ENCODE data around the gene BAIAP2L1.

The BAIAP2L1 gene

DNA sequence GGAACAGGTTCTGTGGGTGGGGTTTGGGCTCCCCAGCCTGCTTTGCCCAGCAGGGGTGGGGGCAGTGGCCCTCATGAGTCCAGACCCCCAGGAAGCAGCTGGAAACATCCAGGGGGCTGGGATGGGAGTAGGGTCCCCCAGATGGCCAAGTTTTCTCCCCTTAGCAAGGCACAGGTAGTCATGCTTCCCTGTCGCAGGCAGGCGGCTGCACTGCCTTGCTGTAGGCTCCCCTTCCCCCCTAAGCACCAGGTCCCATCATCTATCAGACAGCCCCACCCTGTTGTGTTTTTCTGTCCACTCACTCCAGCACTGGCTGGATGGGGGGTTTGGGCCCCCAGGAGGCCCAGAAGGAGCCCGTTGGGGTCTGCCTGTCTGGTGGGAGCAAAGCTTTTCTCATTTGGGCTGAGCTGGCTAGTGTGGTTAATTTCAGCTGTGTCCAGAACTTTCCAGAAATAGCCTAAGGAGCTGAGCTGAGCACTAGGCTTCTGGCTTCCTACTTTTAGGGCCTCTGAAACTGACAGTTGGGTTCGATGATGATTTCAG is 111.5 kb downstream of the BAIAP2L1 start:
- no peak for DNase-seq

DNA sequence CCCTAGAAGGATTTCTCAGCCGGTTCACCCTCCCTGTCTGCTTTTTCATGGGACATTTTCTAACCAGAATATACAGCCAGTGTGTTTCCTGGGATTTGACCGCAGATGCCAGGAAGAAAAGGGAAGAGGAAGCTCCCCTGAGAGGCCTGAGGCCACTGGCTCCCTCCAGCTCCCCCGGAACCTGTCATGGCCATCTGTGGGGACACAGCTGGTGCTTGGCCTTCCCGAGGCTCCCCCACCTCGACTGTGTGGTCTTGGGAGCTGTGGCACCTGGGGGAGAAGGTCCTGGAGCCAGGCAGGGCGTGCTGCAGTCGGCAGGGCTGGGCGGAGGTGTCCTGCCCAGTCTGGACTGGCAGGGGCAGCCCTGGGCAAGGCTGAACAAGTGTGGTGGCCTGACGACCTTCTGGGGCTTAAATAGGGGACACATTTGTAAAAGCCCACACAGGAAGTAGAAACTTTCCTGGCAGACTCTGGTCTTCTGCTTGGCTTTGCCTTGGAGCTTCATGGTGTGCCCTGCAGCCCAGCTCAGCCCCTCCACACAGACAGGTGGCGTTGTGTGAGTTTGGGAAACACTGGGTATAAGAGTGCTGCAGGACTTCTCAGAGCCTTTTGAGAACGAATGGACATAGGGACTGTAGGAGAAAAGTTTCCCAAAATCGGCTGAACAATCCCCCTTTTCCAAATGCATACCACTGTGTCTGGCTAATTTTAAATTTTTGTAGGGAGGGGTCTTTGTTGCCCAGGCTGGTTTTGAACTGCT is 112.6 kb downstream of the BAIAP2L1 start:
- DNase-seq = no peak

DNA sequence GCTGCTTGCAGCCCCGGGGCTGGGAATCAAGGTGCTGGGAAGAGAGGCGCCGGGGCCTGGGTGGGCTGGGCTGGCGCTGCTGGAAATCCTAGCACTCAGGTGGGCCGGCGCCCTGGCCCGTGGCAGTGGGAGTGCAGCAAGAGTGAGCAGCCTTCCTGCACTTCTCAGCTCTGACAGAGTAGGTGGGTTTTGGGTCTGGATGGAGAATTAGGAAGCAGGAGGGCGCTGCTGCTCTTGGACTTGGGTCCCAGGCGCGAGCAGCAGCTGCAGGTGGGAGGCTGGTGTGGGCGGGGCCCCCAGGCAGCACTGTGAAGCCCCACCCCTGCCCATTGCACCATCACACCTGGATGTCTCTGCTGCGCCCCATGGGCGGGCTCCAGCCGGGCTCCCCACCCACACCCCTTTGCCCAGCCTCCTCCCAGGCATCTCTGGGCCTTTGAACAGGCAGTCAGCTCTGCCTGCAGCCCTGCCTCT is 113.4 kb downstream of the BAIAP2L1 start:
- no peak for DNase-seq

DNA sequence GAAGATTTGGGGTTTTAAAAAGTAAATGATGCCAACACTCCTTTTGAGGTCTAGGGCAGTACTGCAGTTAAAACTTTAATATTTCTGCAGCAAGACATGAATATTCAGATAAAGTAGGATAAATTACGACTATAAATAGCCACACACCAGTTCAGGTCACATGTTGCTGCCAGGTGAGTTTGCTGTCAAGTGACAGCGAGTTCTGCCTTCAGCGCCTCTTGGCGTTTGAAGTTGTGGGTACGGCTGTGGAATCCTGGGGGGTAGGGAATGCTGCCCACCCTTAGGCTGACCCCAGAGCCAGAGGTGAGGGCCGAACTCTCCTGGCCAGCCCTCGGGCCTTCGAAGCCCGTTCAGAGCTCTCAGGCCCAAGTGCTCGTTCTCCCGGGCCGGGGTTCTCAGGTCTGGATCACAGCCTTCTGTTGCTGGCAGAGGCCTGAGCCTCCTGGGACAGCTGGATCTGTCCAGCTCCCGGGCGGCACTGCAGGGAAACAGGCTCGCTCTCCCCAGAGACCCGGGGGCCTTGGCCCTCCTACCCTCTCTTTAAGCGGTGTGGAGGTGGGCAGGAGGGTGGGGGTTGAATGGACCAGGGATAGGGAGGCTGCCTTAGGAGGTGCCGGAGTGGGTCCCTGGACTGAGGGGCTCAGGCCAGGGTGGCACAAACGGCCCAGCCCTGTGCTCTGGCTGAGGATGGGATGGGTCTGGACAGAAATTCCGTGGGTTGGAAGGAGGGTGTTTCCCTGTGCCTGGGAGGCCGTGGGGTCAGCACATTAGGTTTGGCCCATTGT is 114.0 kb downstream of the BAIAP2L1 start:
- no peak for DNase-seq

DNA sequence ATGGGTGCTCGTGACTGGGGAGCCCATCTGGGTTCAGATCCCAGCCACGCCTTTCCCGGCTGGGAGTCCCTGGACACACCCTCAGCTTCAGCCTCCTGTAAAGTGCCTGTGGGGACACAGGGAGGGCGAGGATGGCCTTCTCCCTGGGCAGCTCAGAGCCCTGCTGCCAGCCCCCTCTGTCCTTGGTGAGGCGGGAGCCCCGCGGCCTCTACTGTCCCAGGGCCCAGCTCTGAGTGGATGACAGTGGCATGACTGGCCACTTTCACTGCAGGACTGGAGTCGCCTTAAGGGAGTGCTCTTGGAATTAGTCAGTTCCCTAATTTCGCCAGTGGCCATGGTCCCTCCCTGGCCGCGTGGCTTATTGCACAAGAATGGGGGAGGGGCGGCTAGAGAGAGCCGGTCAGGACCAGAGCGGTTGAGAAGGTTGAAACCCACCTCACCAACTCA is 114.8 kb downstream of the BAIAP2L1 start:
- no peak for DNase-seq

DNA sequence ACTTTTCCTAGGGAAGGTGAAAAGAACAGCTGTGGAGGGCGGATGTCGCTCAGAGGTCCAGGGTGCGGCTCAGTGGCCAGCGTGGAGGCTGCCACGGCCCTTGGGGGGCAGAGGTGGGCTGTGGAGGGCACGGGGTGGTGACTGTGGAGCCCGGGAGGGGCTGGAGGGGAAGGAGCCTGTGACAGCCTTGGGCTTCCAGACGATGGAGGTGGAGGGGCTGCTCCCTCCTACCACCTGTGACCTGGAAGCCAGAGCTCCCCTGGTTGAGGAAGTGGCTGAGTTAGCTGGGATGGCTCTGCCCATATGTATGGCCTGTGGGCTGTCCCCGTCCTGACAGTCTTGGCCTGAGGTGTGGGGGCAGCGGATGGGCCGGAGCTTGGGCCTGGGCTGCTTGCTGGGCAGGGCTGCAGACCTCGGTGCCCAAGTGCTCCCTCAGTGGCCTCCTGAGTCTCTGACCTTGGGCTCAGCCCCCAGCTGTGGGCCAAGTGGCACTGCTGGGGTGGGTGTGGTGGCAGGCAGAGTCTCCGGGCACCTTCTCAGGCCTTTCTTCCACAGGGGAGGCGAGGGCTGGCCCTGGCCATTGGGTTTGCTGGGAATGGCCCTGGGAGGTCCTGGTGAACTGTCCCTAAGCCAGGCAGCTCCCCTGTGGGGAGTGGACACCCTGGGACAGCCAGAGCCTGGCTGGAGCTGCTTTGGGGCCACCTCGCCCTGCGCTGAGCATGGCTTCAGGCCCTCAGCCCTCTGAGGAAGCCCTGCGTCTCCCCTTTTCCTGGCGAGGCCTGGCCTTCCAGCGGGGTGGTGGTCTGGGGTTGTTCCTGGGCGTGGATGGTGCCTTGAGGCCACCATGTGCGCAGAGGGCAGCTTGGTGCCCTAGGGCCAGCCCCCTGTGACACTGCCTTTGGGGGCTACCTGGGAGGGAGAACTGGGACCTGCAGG is 115.5 kb downstream of the BAIAP2L1 start:
- no peak for DNase-seq

DNA sequence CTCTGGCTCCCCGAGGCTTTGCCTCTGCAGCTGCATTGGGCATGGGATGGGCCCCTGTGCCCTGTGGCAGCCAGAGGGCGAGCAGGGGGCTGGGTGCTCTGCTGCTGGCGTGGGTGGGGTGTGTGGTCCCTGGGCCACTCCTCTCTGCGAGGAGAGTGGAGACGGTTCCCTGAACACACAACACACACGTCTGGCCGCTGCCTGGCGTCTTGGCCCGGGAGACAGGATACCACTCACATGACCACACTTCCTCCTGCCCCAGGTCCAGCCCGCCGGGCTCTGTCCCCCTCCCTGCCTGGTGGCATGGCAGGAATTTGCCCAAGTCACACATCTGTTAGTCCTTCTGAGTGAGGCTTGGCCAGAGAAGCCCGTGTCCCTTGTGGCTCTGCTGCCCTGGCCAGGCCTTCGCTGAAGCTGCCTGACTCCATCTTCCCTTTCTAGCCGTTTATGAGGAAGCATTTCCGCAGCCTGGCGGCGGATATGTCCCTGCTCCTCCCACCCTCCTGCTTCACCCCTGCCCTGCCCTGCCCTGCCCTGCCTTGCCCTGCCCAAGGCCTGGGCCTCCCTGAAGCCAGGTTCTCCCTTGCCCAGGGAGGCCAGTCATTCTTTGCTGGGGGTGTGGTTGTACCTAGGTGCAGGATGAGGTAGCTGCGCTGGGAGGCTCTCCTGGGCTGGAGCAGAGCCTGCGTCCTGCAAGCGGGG is 116.4 kb downstream of the BAIAP2L1 start:
- no peak for DNase-seq

DNA sequence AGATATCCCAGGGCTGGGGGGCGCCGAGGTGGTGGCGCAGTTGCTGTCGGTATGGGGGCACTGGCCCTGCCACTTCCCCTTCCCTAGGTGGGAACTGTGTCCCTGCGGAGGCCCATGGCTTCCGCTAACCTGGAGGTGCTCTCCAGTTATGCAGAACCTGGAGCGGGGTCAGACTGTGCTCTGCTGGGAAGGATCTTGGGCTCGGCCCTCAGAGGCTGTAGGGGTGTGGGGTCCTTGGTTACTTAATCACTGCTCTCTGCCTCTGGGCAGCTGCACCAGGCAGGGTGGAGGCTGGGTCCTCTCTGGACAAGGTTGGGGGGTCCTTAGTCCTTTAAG is 117.0 kb downstream of the BAIAP2L1 start:
- no peak for DNase-seq

DNA sequence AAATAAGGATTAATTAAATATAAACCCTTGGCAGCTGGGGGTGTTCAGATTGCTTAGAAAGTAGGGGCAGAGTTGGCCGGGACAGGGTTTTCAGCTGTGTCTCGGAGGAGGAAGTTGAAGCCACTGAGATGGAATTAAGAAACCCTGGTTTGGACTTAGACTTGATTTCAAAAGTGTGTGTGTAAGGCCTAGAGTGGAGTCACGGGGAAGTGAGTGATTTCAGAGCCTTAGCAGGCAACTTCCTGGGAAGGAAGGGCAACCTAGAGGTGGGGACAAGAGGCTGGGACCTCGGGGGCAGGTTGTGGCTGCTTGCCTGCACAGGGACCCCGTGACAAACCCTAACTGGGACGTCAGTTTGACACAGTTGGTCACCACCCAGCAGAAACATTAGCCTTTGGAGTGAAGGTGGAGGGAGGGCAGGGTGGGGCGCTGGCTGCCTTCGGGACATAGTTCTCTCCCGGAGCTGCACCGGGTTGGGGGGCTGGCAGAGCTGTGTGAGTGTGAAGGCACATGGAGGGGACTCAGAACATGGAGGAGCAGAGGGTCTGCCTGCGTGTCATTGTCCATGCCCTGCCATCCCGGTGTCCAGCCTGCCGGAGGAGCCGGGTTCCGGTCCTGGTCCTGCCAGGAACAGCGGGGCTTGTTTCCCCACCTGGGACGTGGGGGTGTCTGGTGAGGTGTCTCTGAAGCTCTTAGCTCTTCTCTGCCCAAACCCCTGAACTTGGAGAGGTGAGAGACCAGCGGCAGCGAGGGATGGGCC is 117.6 kb downstream of the BAIAP2L1 start:
- no peak for DNase-seq

DNA sequence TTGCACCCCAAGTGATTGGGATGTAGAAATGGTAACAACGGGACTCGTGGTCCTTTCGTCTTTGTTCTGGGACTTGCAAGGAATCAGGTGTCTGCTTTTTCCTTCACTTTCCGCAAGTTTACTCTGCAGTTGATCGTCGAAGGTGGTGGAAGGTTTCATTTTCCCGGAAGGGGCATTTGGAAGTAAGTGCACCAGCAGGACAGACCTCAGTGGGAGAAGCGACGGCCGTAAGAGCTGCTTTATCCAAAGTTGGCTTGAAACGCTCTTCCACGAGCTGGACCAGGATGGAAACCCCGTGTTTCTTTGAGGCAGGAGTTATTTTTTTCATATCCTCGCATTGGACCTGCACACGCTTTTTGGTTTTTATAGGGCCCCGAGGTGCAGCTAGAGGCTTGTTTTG is 118.2 kb downstream of the BAIAP2L1 start:
- DNase-seq = no peak

DNA sequence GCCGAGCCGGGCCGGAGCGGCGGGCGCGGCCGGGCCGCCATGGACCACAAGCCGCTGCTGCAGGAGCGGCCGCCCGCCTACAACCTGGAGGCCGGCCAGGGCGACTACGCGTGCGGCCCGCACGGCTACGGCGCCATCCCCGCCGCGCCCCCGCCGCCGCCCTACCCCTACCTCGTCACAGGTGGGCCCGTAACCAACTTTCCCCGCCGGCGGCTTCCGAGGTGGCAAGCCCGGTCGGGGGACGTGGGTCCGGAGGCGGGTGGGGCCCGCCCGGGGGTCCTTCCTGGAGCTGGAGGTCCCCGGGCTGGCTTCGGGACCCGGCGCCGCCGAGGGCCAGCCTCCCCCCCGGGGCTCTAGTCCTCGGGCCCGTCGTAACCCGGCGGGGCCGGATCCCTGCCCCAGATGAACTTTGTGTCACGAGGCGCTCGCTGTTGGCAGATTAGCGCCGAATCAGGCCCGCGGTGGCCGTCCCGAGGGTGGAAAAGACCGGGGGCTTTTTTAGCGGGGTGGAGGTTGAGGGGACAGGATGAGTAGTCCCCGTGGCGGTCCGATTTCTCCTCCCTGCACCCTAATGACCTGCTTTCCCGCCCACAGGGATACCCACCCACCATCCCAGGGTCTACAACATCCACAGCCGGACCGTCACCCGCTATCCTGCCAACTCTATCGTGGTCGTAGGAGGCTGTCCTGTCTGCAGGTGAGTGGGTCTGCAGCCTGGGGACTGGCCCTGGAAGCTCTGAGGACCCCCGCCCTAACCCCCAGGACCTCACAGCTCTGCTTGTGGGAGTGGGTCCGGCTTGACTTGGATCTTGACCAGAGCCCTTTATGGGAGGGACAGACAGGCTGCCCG is 118.9 kb downstream of the BAIAP2L1 start:
- no peak for DNase-seq

DNA sequence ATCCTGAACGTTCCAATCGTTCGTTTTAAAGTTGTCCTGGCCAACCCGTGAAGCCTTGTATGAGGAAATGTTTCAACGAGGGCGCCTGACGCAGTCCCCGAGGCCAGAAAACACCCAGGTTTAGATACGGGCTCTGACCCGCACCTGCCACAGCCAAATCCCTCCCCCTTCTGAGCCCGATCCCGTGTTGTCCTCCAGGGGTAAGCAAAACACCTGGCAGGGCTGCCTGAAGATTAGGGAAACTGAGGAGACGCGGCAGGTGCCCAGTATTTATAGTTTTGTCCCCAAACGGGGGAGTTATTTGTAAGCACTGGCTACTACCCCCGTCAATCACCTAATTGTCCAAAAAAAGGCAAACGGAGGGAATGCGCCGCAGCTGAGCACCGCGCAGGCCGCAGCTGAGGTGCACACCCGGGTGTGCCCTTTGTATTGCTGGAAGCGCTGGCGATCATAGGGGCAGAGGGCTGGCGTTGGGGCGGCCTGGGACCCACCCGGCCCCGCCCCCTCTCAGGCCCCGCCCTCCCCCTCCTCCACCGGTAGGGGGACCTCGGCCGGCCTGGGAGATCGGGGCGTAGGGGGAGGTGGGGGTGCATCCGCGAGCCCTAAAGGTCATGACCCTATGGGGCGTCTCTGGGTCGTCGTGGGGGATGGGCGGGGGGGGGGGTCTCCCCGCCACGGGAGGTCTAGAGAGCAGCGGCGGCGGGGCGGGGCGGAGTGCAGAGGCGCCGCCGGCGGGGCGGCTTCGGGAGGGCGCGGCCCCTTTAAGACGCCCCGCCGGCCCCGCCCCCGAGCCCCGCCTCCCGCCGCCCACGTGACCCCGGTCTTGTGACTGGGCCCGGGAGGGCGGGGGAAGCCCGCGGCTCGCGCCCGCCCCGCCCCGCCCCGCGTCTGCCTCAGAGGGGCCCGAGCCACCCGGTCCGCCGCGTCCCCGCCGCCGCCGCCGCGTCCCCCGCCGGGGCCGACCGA is 119.8 kb downstream of the BAIAP2L1 start, which contains the start of gene BRI3:
BRI3 (plus strand) TSS at position 896 of the 966 bp plus-strand sequence. CDS start 110 bp downstream, outside the sequence.
- peak; percentile 94 for DNase-seq

DNA sequence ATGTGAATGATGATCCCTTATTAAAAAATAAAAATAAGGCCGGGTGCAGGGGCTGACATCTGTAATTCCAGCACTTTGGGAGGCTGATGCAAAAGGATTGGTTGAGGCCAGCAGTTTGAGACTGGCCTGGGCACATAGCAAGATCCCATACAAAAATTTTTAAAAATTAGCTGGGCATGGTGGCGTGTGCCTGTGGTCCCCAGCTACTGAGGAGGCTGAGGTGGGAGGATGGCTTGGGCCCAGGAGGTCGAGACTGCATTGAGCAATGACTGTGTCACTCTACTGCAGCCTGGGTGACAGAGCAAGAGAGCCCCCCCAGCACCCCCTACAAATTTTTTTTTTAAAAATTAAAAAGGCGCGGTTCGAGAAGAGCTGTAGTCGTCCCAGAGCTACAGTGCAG is 120.6 kb downstream of the BAIAP2L1 start:
- no peak for DNase-seq

DNA sequence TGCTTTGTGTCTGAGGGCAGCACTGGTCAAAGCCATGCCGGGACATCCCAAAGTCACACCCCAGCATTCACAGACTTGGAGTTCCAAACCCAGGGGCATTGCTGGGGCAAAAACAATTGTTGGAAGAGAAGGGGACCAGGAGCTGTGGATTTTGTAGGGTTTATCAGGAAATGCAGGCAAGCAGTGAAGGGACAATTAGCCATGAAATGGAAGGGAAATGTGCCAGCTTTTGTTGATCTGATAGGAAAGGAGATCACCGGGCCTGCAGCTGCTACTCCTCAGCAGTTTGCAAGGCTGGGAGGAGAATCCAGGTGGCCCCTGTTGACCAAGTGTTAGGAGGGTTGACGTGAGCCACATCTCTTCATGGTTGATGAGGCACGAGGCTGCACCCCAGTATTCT is 122.0 kb downstream of the BAIAP2L1 start:
- DNase-seq = no peak

DNA sequence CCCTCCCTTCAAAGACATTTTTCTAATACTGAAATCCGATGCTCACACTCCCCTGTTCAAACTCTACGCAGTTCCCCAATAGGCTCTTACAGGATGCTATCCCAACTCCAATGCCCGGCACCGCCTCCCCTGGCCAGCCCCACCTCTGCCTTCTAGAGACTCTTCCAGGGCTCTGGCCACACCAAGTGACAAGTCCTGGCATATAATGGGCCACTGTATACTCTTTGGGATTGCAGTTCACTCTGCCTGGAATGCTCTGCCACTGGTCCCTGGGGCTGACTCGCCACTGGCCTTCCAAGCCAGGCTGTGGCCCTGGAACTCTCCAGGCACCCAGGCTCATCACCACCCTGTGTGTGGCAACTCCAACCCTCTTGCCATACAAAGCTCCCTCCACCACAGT is 122.5 kb downstream of the BAIAP2L1 start:
- DNase-seq = no peak

DNA sequence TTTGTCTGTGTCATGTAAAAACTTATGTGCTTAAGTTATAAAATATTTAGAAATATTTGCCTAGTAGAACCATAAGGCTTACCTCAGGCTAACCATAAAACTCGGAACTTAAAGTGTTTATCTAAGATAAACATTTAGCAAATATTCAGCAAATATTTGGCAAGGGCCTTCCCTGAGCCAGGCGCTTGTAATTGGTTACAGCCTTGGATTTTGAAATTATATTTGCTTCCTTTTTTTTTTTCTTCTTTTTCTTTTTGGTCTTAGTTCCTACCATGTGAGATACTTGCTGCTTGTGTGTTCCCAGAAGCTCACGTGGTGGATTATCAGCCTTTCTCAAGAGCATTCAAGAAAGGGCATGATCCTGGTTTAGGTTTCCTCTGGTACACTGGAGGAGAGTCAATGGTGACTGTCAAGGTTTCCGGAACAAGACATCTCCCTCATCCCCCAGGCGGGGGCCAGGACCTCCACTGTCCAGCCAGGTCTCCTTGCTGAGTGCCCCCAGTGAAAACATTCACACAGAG is 124.6 kb downstream of the BAIAP2L1 start:
- no peak for DNase-seq

DNA sequence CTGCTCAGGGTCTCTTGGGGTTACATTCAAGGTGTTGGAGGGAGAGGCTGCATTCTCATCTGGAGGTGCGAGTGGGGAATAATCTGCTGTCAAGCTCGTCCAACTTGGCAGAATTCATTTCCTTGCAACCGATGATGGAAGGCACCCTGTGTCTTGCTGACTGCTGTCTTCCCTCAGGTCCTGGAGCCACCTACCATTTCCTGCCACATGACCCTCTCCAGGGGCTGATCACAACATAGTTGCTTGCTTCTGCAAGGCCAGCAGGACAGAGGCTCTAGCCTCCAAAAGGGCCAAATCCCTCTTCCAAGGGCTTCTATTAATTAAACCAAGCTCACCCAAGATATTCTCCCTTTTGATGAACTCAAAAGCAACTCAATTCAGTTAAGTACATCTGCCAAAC is 133.6 kb downstream of the BAIAP2L1 start:
- DNase-seq = no peak

DNA sequence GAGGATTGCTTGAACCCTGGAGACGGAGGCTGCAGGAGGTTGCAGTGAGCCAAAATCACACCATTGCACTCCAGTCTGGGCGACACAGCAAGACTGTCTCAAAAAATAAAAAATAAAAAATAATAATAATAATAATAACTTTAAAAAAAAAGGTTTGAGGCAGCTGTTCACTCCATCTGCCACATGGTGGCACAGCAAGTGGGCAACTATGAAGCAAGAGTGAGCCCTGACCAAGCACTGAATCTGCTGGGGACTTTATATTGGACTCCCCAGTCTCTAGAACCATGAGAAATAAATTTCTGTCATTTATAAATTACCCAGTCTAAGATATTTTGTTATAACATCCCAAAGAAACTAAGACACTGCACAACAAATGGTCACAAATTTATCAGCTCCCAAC is 134.1 kb downstream of the BAIAP2L1 start:
- no peak for DNase-seq

DNA sequence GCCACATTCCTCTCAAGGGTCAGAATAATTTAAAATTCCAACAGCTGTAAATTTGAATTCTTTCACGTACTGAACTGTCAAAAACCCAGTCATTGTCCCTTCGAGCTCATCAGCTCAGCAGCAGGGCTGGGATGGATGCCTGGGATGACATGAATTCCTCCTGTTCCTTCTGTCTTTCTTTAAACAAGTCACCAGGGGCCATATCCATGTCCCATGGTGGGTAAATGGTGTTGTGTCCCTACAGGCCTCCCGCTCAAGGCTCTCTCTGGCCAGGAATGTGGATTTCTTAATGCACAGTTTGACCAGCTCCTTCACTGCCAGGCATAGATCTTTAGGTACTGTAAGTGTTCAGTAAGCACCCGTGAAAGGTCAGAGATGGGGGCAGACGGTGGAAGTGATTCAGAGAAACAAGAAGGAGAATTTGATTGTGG is 135.0 kb downstream of the BAIAP2L1 start:
- no peak for DNase-seq

All from activated T-cell treated with anti-CD3 and anti-CD28 coated beads for 4 hours (primary cell).